Measurements from ENCODE around the gene PCBP4.
A peak's percentile ranks its signal among the peaks of the same experiment; 100 is the strongest.
"Not testable (repeated sequence)": the region's sequence is repeated elsewhere in the genome, so short reads cannot be mapped to it uniquely, and the experiment has no call there.

Gene PCBP4

GRCh38 chr3:51993657-51994056 lies 26.4 kb upstream of the PCBP4 start:
- DNase-seq: not testable (repeated sequence)

GRCh38 chr3:51992017-51992682 lies 24.9 kb upstream of the PCBP4 start:
- DNase-seq: no peak

GRCh38 chr3:51990501-51990971 lies 23.3 kb upstream of the PCBP4 start:
- DNase-seq: not testable (repeated sequence)

- DNase-seq: no peak
Observed at GRCh38 chr3:51988286-51989146, 21.3 kb upstream of the PCBP4 start.

- DNase-seq: no peak
Observed at GRCh38 chr3:51987568-51987967, 20.3 kb upstream of the PCBP4 start.

GRCh38 chr3:51986010-51986947 lies 19.0 kb upstream of the PCBP4 start:
- DNase-seq: no peak

- no peak for DNase-seq
Observed at GRCh38 chr3:51985063-51985462, 17.8 kb upstream of the PCBP4 start.

- no peak for DNase-seq
Observed at GRCh38 chr3:51984269-51984647, 17.0 kb upstream of the PCBP4 start.

GRCh38 chr3:51983578-51984268 lies 16.5 kb upstream of the PCBP4 start:
- no peak for DNase-seq

- DNase-seq: peak; percentile 78
Observed at GRCh38 chr3:51982838-51983577, 15.8 kb upstream of the PCBP4 start, which contains the start of gene ACY1. TSS of gene ACY1 (plus strand) at chr3:51983535. CDS start at chr3:51984065, 530 bp downstream.

- DNase-seq: peak; percentile 20
Observed at GRCh38 chr3:51982352-51982837, 15.1 kb upstream of the PCBP4 start.

- no peak for DNase-seq
Observed at GRCh38 chr3:51980253-51980652, 13.0 kb upstream of the PCBP4 start.

- DNase-seq: no peak
Observed at GRCh38 chr3:51978143-51978502, 10.9 kb upstream of the PCBP4 start.

- DNase-seq: peak; percentile 55
Observed at GRCh38 chr3:51977446-51978142, 10.3 kb upstream of the PCBP4 start.

- DNase-seq: peak; percentile 50
Observed at GRCh38 chr3:51975852-51976549, 8.7 kb upstream of the PCBP4 start.

GRCh38 chr3:51974963-51975851 lies 8.0 kb upstream of the PCBP4 start, which contains the start of gene ABHD14A:
TSS of gene ABHD14A (plus strand) at chr3:51975064. CDS start at chr3:51975136, 72 bp downstream.
- peak; percentile 86 for DNase-seq

GRCh38 chr3:51974277-51974962 lies 7.2 kb upstream of the PCBP4 start:
- no peak for DNase-seq

GRCh38 chr3:51971350-51971749 lies 4.1 kb upstream of the PCBP4 start:
- no peak for DNase-seq

Data from CD4-positive, alpha-beta T cell treated with Interleukin-21 for 1 hour (primary cell).